Activated T-helper 17 cell treated with anti-CD3 and anti-CD28 coated beads, Interleukin-2, amount 50 U/mL, for 72 hours (primary cell): Measurements from ENCODE around the gene MYBPHL. TPM values are rescaled to one million over a fixed set of nuclear protein-coding genes. Genes with fewer than 3 reads are reported as not detected.

Experiments used
- ATAC-seq: fragments of 150-1000 bp; cut with Tn5 transposase; replicated peaks from 2 replicates; pipeline ENCODE4 v1.10.0; 2021; ENCODE audit warnings: mild to moderate bottlenecking, moderate library complexity
- H3K27ac Mint-ChIP-seq: one replicate; pipeline ENCODE4 v1.8.0; 2022; ENCODE audit warnings: mixed read lengths
- H3K27me3 Mint-ChIP-seq: one replicate; pipeline ENCODE4 v1.8.0; 2022; ENCODE audit warnings: mixed read lengths
- H3K36me3 Mint-ChIP-seq: one replicate; pipeline ENCODE4 v1.8.0; 2022; ENCODE audit warnings: low read depth, mild to moderate bottlenecking, mixed read lengths
- H3K4me1 Mint-ChIP-seq: one replicate; pipeline ENCODE4 v1.8.0; 2022; ENCODE audit warnings: mixed read lengths
- H3K4me3 Mint-ChIP-seq: one replicate; pipeline ENCODE4 v1.8.0; 2022; ENCODE audit warnings: mild to moderate bottlenecking, mixed read lengths
- H3K9me3 Mint-ChIP-seq: one replicate; pipeline ENCODE4 v1.8.0; 2022; ENCODE audit warnings: mixed read lengths
- total RNA-seq, 2 donors: library from RNA; stranded (reverse); gene quantifications; one replicate each; pipeline ENCODE4 v1.2.3, GENCODE V29; 2022

Gene MYBPHL
- total RNA-seq, 2 donors from 2014 or later: not detected

GRCh38 chr1:109268431-109269211 lies 38.2 kb downstream of the MYBPHL start:
- H3K27ac Mint-ChIP-seq: no peak overlapping the region
- ATAC-seq: no peak
- no peak overlapping the region for H3K4me3 Mint-ChIP-seq
- H3K36me3 Mint-ChIP-seq: no peaks in the 10 kb centered on the region
- H3K27me3 Mint-ChIP-seq: no peaks in the 10 kb centered on the region
- H3K9me3 Mint-ChIP-seq: no peaks in the 10 kb centered on the region
- peaks cover 2% of the 10 kb centered on the region for H3K4me1 Mint-ChIP-seq

- no peaks in the 10 kb centered on the region for H3K9me3 Mint-ChIP-seq
- H3K4me1 Mint-ChIP-seq: peaks cover 6% of the 10 kb centered on the region
- no peak overlapping the region for H3K4me3 Mint-ChIP-seq
Observed at GRCh38 chr1:109267743-109268300, 39.0 kb downstream of the MYBPHL start.

DNA sequence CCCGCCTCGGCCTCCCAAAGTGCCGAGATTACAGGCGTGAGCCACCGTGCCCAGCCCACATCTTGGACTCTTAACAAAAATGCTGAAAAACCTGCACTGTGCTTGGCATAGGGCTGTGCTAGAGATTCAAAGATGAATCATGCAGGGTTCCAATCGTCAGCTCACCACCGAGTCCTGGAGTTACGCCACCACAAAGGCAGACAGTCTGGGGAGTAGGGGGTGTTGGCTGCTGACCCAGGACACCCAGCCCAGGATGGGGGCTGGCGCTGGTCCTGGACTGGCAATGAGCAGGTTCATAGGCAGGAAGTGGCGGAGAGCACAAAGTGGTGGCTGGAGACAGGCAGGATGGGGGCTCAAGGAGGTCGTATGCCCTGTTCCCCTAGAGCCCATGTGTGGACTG lies 39.8 kb downstream of the MYBPHL start:
- H3K36me3 Mint-ChIP-seq: no peaks in the 10 kb centered on the region
- H3K4me3 Mint-ChIP-seq: no peak overlapping the region
- ATAC-seq: no peak
- no peaks in the 10 kb centered on the region for H3K27me3 Mint-ChIP-seq
- H3K9me3 Mint-ChIP-seq: no peaks in the 10 kb centered on the region
- H3K4me1 Mint-ChIP-seq: peaks cover 6% of the 10 kb centered on the region
- H3K27ac Mint-ChIP-seq: no peak overlapping the region

More at GRCh38 chr1:109267743-109268300, 39.0 kb downstream of the MYBPHL start:
- H3K36me3 Mint-ChIP-seq: no peaks in the 10 kb centered on the region
- no peak overlapping the region for H3K27ac Mint-ChIP-seq
- no peak for ATAC-seq
- no peaks in the 10 kb centered on the region for H3K27me3 Mint-ChIP-seq

DNA sequence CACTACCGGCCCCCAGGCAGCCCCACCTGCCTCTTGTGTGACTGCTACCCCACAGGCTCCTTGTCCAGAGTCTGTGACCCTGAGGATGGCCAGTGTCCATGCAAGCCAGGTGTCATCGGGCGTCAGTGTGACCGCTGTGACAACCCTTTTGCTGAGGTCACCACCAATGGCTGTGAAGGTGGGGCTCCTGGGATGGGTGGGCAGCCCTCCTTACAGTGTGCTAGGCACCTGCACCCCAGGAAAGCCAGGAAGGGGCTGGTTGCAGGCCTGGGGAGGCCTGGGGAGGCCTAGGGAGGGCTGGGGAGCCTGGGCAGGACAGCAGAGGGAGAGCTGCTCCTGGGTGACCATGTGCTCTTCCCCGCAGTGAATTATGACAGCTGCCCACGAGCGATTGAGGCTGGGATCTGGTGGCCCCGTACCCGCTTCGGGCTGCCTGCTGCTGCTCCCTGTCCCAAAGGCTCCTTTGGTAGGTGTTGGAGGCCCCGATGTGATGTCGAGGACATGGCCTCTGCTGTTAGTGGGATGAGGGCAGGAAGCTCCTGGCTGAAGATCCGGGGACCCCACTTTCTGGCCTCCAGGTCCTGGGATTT lies 41.0 kb downstream of the MYBPHL start:
- H3K27ac Mint-ChIP-seq: no peak overlapping the region
- peaks cover 6% of the 10 kb centered on the region for H3K4me1 Mint-ChIP-seq
- ATAC-seq: no peak
- H3K4me3 Mint-ChIP-seq: no peak overlapping the region
- H3K9me3 Mint-ChIP-seq: no peaks in the 10 kb centered on the region
- H3K36me3 Mint-ChIP-seq: no peaks in the 10 kb centered on the region
- no peaks in the 10 kb centered on the region for H3K27me3 Mint-ChIP-seq

DNA sequence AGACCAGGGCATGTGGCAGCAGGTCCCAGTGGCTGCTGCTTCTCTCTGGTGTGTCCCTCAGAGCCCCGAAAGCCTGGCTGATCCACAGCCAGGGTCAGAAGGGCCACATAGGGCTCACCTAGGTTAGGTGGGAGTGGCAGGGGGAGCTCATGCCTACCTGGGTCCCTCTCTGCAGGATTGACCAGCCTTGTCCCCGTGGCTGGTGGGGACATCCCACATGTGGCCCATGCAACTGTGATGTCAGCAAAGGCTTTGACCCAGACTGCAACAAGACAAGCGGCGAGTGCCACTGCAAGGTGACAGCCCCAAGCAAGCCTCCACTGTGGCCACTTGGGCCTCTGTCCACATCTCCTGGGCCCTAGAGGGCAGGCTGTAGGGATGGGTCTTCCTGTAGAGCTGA lies 41.8 kb downstream of the MYBPHL start:
- H3K9me3 Mint-ChIP-seq: no peaks in the 10 kb centered on the region
- no peak overlapping the region for H3K27ac Mint-ChIP-seq
- peaks cover 6% of the 10 kb centered on the region for H3K4me1 Mint-ChIP-seq
- H3K27me3 Mint-ChIP-seq: no peaks in the 10 kb centered on the region
- no peaks in the 10 kb centered on the region for H3K36me3 Mint-ChIP-seq
- no peak overlapping the region for H3K4me3 Mint-ChIP-seq
- ATAC-seq: no peak

GRCh38 chr1:109264379-109264755 lies 42.4 kb downstream of the MYBPHL start:
- no peak for ATAC-seq
- H3K36me3 Mint-ChIP-seq: no peaks in the 10 kb centered on the region

GRCh38 chr1:109263597-109264378 lies 43.0 kb downstream of the MYBPHL start:
- ATAC-seq: peak; percentile 94
- Mint-ChIP-seq H3K9me3 (no peaks in the 10 kb centered on the region), H3K27me3 (no peaks in the 10 kb centered on the region), H3K4me3 (peak overlapping the region; percentile 42), H3K36me3 (no peaks in the 10 kb centered on the region), H3K4me1 (peaks cover 6% of the 10 kb centered on the region), H3K27ac (peak overlapping the region; percentile 87)

More at GRCh38 chr1:109264379-109264755, 42.4 kb downstream of the MYBPHL start:
- Mint-ChIP-seq H3K4me1 (peaks cover 6% of the 10 kb centered on the region), H3K9me3 (no peaks in the 10 kb centered on the region), H3K4me3 (no peak overlapping the region), H3K27me3 (no peaks in the 10 kb centered on the region), H3K27ac (no peak overlapping the region)

DNA sequence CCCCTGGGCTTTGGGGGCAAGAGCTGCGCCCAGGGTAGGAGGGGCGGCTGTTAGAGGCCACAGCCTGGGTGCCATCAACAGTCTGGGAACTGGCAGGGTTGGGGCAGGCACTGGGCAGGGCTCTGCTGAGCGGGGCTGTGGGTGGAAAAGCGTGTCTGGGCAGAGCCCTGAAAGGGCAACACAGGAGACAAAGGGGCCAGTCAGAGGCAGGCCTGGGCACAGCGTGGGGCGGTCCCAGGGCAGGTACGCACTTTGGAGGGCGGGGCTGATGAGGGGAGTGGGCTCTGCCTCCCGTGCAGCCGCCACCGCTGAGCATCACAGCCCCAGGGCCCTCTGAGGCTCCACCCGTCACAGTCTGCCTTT lies 43.6 kb downstream of the MYBPHL start:
- H3K9me3 Mint-ChIP-seq: no peaks in the 10 kb centered on the region
- H3K4me3 Mint-ChIP-seq: peak overlapping the region; percentile 42
- no peaks in the 10 kb centered on the region for H3K36me3 Mint-ChIP-seq
- no peaks in the 10 kb centered on the region for H3K27me3 Mint-ChIP-seq
- H3K4me1 Mint-ChIP-seq: peaks cover 6% of the 10 kb centered on the region
- H3K27ac Mint-ChIP-seq: peak overlapping the region; percentile 87
- ATAC-seq: peak; percentile 40

DNA sequence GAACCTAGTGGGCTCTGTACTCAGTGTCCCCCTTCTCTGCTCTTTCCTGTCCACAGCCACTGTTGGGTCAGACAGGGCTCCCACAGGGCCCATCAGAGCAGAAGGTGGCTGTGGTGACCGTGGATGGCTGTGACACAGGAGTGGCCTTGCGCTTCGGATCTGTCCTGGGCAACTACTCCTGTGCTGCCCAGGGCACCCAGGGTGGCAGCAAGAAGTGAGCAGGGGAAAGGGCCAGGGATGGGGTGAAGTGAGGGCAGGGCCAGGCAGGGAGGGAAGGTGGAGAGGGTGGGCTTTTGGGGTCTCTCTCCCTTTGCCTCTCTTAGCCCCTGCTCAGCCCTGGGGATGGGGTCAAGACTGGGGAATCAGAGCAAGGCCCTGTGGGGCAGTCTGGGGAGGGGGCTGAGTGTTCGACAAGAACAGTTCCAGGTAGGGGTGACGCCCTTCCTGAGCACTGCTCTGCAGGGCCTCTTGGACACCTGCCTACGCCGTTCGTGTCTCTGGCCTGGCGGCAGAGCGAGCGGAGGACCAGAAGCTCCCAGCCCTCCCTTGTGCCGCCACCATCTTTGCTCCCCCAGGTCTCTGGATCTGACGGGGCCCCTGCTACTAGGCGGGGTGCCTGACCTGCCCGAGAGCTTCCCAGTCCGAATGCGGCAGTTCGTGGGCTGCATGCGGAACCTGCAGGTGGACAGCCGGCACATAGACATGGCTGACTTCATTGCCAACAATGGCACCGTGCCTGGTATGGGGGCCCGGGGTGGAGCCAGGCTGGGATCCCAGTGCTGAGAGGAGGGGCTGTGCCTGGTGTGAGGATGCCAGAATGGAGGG lies 44.4 kb downstream of the MYBPHL start:
- no peaks in the 10 kb centered on the region for H3K27me3 Mint-ChIP-seq
- no peak overlapping the region for H3K4me3 Mint-ChIP-seq
- no peaks in the 10 kb centered on the region for H3K36me3 Mint-ChIP-seq
- no peaks in the 10 kb centered on the region for H3K9me3 Mint-ChIP-seq
- H3K4me1 Mint-ChIP-seq: peaks cover 6% of the 10 kb centered on the region
- ATAC-seq: no peak
- H3K27ac Mint-ChIP-seq: peak overlapping the region; percentile 87

DNA sequence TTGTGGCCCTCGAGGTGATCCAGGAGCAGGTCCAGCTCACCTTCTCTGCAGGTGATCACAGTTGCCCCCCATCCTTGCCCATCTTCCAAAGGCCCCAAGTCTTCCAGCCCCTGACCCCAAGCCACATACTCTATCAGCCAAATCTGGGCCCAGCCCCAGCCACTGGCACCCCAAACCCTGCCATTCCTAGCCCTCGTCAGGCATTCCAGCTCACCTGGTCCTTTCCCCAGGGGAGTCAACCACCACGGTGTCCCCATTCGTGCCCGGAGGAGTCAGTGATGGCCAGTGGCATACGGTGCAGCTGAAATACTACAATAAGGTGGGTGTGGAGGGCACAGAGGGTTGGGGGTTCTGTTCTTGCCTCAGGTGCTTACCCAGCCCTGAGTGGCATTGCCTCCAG lies 45.2 kb downstream of the MYBPHL start:
- Mint-ChIP-seq H3K36me3 (no peaks in the 10 kb centered on the region), H3K4me3 (no peak overlapping the region), H3K4me1 (peaks cover 6% of the 10 kb centered on the region), H3K27me3 (no peaks in the 10 kb centered on the region), H3K9me3 (no peaks in the 10 kb centered on the region), H3K27ac (no peak overlapping the region)
- ATAC-seq: no peak

- no peak overlapping the region for H3K4me3 Mint-ChIP-seq
- H3K36me3 Mint-ChIP-seq: no peaks in the 10 kb centered on the region
- no peak for ATAC-seq
- no peaks in the 10 kb centered on the region for H3K27me3 Mint-ChIP-seq
- H3K4me1 Mint-ChIP-seq: peaks cover 6% of the 10 kb centered on the region
- H3K9me3 Mint-ChIP-seq: no peaks in the 10 kb centered on the region
- no peak overlapping the region for H3K27ac Mint-ChIP-seq
Observed at GRCh38 chr1:109261006-109261405, 45.8 kb downstream of the MYBPHL start.

GRCh38 chr1:109259674-109260557 lies 46.9 kb downstream of the MYBPHL start:
- Mint-ChIP-seq H3K9me3 (no peaks in the 10 kb centered on the region), H3K27ac (no peak overlapping the region), H3K36me3 (no peaks in the 10 kb centered on the region), H3K27me3 (no peaks in the 10 kb centered on the region), H3K4me1 (peaks cover 6% of the 10 kb centered on the region), H3K4me3 (no peak overlapping the region)
- ATAC-seq: no peak
